ENCODE results near the gene PMF1.
A peak's percentile ranks its signal among the peaks of the same experiment; 100 is the strongest.

The PMF1 gene

GRCh38 chr1:156247460-156248322 is 34.9 kb downstream of the PMF1 start, which contains the start of gene PAQR6:
PAQR6 (minus strand) TSS chr1:156248056; CDS start chr1:156246731, 1,325 bp downstream.
- H3K4me3 Mint-ChIP-seq, result peak within 1 kb of the TSS in 1 of 2 donors; percentile 41
- peaks cover 15 to 18% of the 10 kb centered on the region in 2 donors for H3K4me1 Mint-ChIP-seq (ENCODE audit: low read depth in 2 of 2)
- H3K27me3 Mint-ChIP-seq, result no peaks in the 10 kb centered on the region
- peaks cover 41% of the 10 kb centered on the region for H3K36me3 Mint-ChIP-seq (ENCODE audit: insufficient read depth)
- no peak for DNase-seq
- no peak for ATAC-seq (replicated peaks)
- H3K27ac Mint-ChIP-seq, result peak within 1 kb of the TSS; percentile 60 to 80
- no peaks in the 10 kb centered on the region for H3K9me3 Mint-ChIP-seq

- H3K4me3 Mint-ChIP-seq, result peak overlapping the region in 1 of 2 donors; percentile 19
- H3K9me3 Mint-ChIP-seq, result no peaks in the 10 kb centered on the region
- H3K27ac Mint-ChIP-seq, result peak overlapping the region in 1 of 2 donors; percentile 80
- H3K36me3 Mint-ChIP-seq (ENCODE audit: insufficient read depth), result peaks cover 46% of the 10 kb centered on the region
- peaks cover 15 to 18% of the 10 kb centered on the region in 2 donors for H3K4me1 Mint-ChIP-seq (ENCODE audit: low read depth in 2 of 2)
- ATAC-seq (replicated peaks) (no peak), DNase-seq (no peak)
- H3K27me3 Mint-ChIP-seq, result no peaks in the 10 kb centered on the region
Measured at GRCh38 chr1:156248323-156248683, 35.5 kb downstream of the PMF1 start.

- H3K4me3 Mint-ChIP-seq, result no peak overlapping the region
- no peaks in the 10 kb centered on the region for H3K27me3 Mint-ChIP-seq
- H3K36me3 Mint-ChIP-seq (ENCODE audit: insufficient read depth), result peaks cover 44% of the 10 kb centered on the region
- H3K4me1 Mint-ChIP-seq (ENCODE audit: low read depth in 2 of 2), result peaks cover 14% of the 10 kb centered on the region in 2 donors
- DNase-seq, result no peak
- no peaks in the 10 kb centered on the region for H3K9me3 Mint-ChIP-seq
- peak overlapping the region; percentile 62 to 69 for H3K27ac Mint-ChIP-seq
- ATAC-seq (replicated peaks), result no peak
Measured at GRCh38 chr1:156249593-156249992, 36.8 kb downstream of the PMF1 start.

DNA sequence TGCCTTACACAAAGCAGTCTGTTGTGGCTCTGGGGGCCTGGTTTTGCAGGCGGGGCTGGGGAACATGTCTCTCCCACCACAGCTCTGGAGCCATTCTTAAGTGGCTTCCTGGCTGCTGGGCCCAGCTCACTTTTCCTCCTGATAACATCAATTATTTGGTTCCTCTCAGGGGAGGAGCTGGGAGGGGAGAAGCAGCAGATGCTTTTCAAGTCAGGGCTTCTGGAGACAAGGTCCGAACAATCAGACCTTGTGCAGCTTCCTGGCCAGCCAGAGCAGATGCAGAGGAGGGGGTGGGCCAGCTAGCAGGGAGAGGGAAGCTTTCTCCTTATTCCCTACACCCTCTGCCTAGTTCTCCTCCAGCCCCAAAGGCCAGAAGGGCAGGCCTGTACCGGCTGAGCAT is 38.7 kb downstream of the PMF1 start:
- peaks cover 0 to 3% of the 10 kb centered on the region in 2 donors for H3K4me1 Mint-ChIP-seq (ENCODE audit: low read depth in 2 of 2)
- H3K27me3 Mint-ChIP-seq, result no peaks in the 10 kb centered on the region
- DNase-seq (no peak), ATAC-seq (replicated peaks) (no peak)
- H3K27ac Mint-ChIP-seq, result no peak overlapping the region
- no peak overlapping the region for H3K4me3 Mint-ChIP-seq
- peaks cover 45% of the 10 kb centered on the region for H3K36me3 Mint-ChIP-seq (ENCODE audit: insufficient read depth)
- no peaks in the 10 kb centered on the region for H3K9me3 Mint-ChIP-seq

DNA sequence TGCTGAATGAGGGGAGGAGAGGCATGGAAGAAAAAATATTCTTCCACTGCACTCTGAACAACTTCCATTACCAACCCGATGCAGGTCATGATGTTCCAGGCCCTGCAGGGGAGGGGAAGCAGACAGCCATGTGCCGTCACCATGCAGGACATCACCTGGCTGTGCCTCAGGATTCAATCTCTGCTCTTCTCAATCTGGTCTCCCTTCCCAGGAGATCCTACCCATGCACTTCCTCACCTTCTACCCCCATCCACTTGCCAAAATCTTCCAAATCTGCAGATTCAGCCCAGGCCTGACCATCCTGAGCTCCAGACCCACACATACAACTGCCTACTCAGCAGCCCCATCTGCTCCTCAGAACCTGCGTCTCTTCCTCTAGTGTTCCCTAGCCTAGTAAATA is 40.8 kb downstream of the PMF1 start:
- no peaks in the 10 kb centered on the region for H3K4me1 Mint-ChIP-seq (ENCODE audit: low read depth in 2 of 2)

GRCh38 chr1:156257711-156258110 is 44.9 kb downstream of the PMF1 start:
- DNase-seq (no peak), ATAC-seq (replicated peaks) (peak; percentile 22)
- Mint-ChIP-seq H3K27ac (peak overlapping the region in 1 of 2 donors; percentile 35), H3K4me3 (no peak overlapping the region), H3K27me3 (no peaks in the 10 kb centered on the region), H3K4me1 (ENCODE audit: low read depth in 2 of 2) (peaks cover 0 to 5% of the 10 kb centered on the region in 2 donors), H3K9me3 (no peaks in the 10 kb centered on the region), H3K36me3 (ENCODE audit: insufficient read depth) (peaks cover 77% of the 10 kb centered on the region)

More for the DNA sequence above, 40.8 kb downstream of the PMF1 start:
- Mint-ChIP-seq H3K9me3 (no peaks in the 10 kb centered on the region), H3K27ac (peak overlapping the region; percentile 12 to 76), H3K27me3 (no peaks in the 10 kb centered on the region), H3K36me3 (ENCODE audit: insufficient read depth) (peaks cover 57% of the 10 kb centered on the region), H3K4me3 (no peak overlapping the region)
- ATAC-seq (replicated peaks), result no peak
- DNase-seq, result no peak

DNA sequence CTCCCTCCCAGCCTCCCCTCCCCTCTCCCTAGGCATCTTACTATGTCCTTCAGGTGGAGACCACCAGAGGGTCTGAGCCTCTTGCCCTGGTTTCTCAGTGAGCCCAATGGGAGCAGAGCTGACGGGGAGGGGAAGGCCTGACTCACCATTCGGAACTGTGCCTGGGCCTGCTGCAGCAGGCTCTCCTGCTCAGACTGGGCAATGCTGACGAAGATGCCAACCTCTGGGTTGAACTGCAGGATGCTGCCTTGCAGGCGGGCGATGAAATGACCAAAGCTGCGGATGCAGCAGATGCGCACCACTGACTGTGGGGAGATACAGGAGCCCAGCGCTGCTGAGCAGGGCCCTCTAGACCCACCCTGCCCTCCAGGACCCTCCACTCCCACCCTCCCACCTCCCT is 46.1 kb downstream of the PMF1 start:
- peaks cover 0 to 5% of the 10 kb centered on the region in 2 donors for H3K4me1 Mint-ChIP-seq (ENCODE audit: low read depth in 2 of 2)
- peaks cover 80% of the 10 kb centered on the region for H3K36me3 Mint-ChIP-seq (ENCODE audit: insufficient read depth)
- H3K4me3 Mint-ChIP-seq, result no peak overlapping the region
- H3K27ac Mint-ChIP-seq, result no peak overlapping the region
- H3K27me3 Mint-ChIP-seq, result no peaks in the 10 kb centered on the region
- H3K9me3 Mint-ChIP-seq, result no peaks in the 10 kb centered on the region
- DNase-seq (no peak), ATAC-seq (replicated peaks) (no peak)

DNA sequence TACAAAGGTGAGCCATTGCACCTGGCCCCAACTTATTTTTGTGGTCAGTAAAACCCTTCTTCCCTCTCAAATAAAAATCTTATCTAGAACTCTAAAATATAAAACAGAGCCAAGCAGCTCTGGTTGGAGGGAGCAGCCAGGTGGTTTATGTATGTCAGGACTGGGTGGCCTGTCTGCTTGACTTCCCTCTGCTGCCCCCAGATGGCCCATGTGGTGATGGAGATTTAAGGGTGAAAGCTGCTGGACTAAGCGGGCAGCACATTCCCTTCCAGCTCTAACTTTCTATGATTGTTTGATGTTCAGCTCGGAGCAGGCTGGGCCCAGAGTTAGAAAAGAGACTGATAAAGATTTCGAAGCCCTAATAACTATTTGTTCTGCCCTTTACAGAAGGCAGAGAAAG is 47.0 kb downstream of the PMF1 start:
- DNase-seq, result no peak
- peak overlapping the region in 1 of 2 donors; percentile 89 for H3K27ac Mint-ChIP-seq
- peaks cover 0 to 5% of the 10 kb centered on the region in 2 donors for H3K4me1 Mint-ChIP-seq (ENCODE audit: low read depth in 2 of 2)
- no peak for ATAC-seq (replicated peaks)
- H3K9me3 Mint-ChIP-seq, result no peaks in the 10 kb centered on the region
- peaks cover 89% of the 10 kb centered on the region for H3K36me3 Mint-ChIP-seq (ENCODE audit: insufficient read depth)
- H3K27me3 Mint-ChIP-seq, result no peaks in the 10 kb centered on the region
- no peak overlapping the region for H3K4me3 Mint-ChIP-seq

- peak overlapping the region; percentile 12 to 89 for H3K27ac Mint-ChIP-seq
- DNase-seq, result no peak
- no peak overlapping the region for H3K4me3 Mint-ChIP-seq
- H3K36me3 Mint-ChIP-seq (ENCODE audit: insufficient read depth), result peaks cover 92% of the 10 kb centered on the region
- H3K4me1 Mint-ChIP-seq (ENCODE audit: low read depth in 2 of 2), result peaks cover 0 to 9% of the 10 kb centered on the region in 2 donors
- H3K9me3 Mint-ChIP-seq, result no peaks in the 10 kb centered on the region
- ATAC-seq (replicated peaks), result no peak
- no peaks in the 10 kb centered on the region for H3K27me3 Mint-ChIP-seq
Measured at GRCh38 chr1:156260896-156261295, 48.1 kb downstream of the PMF1 start.

DNA sequence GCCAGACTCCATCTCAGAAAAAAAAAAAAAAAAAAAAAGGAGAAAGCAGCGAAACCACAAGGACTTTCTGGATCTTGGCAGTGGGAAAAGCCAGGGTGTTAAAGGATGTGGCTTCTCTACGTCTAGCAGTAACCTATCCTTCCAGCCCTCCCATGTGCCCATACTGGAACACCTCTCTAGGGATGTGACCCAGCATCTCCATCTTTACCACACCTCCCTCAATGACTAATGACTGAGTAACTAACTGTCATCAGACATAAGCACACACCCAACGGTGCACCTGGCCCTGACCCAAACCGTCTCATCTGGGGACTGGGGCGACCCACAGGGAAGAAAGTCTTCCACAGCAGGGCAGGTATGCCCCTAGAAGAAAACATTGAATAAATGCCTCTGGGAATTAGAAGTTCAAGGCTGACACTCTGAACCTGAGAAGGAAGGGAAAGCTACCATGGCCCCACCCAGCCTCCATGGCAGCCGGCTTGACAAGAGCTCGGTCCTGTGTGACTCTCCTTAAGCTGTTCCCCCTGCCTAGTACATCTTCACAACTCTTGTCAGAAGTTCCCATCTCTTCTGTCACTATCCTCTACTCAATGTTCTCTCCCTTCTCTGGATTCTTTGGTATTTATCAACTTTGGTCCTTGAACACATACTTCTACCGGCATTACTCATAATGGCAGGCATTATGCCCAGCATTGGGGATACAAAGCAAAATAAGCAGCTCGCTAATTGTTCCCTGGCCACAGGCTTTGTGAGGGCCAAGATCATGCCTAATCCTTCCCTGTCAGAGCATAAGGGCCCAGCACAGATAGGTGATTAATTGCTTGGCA is 49.9 kb downstream of the PMF1 start:
- no peak overlapping the region for H3K27ac Mint-ChIP-seq
- DNase-seq (no peak), ATAC-seq (replicated peaks) (no peak)
- no peak overlapping the region for H3K4me3 Mint-ChIP-seq
- peaks cover 91% of the 10 kb centered on the region for H3K36me3 Mint-ChIP-seq (ENCODE audit: insufficient read depth)
- no peaks in the 10 kb centered on the region for H3K27me3 Mint-ChIP-seq
- peaks cover 0 to 10% of the 10 kb centered on the region in 2 donors for H3K4me1 Mint-ChIP-seq (ENCODE audit: low read depth in 2 of 2)
- H3K9me3 Mint-ChIP-seq, result no peaks in the 10 kb centered on the region

DNA sequence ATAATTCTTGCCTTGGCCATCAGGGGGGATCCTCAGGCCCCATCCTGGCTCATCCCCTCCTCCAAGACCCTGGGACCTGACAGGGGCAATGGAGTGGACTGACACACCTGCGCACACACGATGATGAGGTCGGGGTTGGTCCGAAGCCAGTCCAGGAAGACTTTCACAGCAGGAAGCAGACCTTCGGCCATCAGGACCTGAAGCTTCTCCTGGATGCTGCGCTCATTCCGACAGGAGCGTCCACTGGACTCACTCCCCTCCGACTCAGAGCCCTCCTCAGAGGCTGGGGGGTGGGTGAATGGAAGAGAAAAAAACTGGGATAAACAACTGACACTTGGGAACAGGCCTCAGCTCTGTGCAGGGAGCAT is 50.5 kb downstream of the PMF1 start:
- Mint-ChIP-seq H3K4me3 (no peak overlapping the region), H3K27ac (no peak overlapping the region), H3K27me3 (no peaks in the 10 kb centered on the region), H3K9me3 (no peaks in the 10 kb centered on the region), H3K36me3 (ENCODE audit: insufficient read depth) (peaks cover 92% of the 10 kb centered on the region), H3K4me1 (ENCODE audit: low read depth in 2 of 2) (peaks cover 0 to 10% of the 10 kb centered on the region in 2 donors)
- DNase-seq, result no peak
- ATAC-seq (replicated peaks), result no peak

- H3K27me3 Mint-ChIP-seq, result no peaks in the 10 kb centered on the region
- DNase-seq (no peak), ATAC-seq (replicated peaks) (no peak)
- peaks cover 95% of the 10 kb centered on the region for H3K36me3 Mint-ChIP-seq (ENCODE audit: insufficient read depth)
- H3K4me3 Mint-ChIP-seq, result no peak overlapping the region
- no peak overlapping the region for H3K27ac Mint-ChIP-seq
- no peaks in the 10 kb centered on the region for H3K9me3 Mint-ChIP-seq
- H3K4me1 Mint-ChIP-seq (ENCODE audit: low read depth in 2 of 2), result peaks cover 0 to 5% of the 10 kb centered on the region in 2 donors
Measured at GRCh38 chr1:156266051-156266450, 53.2 kb downstream of the PMF1 start.

DNA sequence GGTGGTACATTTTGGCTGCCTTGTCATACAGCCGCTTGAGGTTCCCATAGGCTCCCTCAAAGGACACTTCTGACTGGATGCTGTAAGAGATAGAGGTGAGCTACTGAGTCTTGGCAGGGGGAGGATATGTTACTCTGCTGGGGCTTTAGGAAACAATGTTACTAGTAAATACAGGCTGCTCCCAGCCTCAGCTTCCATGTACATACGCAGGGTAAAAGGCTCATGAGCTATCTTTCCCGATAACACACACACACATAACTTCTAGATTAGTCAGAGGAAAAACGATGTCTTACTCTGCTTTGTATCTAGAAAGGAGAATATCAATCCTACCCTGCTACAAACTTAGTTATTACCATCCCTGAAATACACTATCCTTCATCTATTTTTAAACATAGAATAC is 55.5 kb downstream of the PMF1 start:
- ATAC-seq (replicated peaks) (no peak), DNase-seq (no peak)

More for the DNA sequence above, 55.5 kb downstream of the PMF1 start:
- no peak overlapping the region for H3K27ac Mint-ChIP-seq
- H3K4me1 Mint-ChIP-seq (ENCODE audit: low read depth in 2 of 2), result peaks cover 0 to 5% of the 10 kb centered on the region in 2 donors
- H3K36me3 Mint-ChIP-seq (ENCODE audit: insufficient read depth), result peaks cover 95% of the 10 kb centered on the region
- no peaks in the 10 kb centered on the region for H3K9me3 Mint-ChIP-seq
- H3K4me3 Mint-ChIP-seq, result no peak overlapping the region
- H3K27me3 Mint-ChIP-seq, result no peaks in the 10 kb centered on the region

Data from effector memory CD8-positive, alpha-beta T cell (primary cell).